Measurements from ENCODE around the gene TRERF1.

DNA sequence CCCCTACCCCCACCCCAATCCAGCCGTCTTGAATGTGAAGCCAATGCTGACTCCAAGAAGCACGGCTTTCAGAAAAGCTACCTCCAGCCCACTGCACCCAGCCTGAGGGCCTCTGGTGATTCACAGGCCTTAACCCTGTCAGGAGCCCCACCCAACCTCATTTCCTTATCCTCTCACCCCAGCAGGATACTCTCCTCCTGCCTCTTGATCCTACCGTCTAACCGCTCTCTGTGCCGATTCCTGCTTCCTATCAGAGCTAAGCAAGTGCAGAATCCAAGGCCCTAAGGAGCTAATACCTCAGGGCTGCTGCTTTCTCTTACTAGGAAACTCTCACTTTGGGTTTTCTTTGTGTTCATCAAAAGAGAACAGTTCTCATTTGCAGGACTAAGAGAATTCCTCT is 47.2 kb downstream of the TRERF1 start:
- TF ChIP-seq, protein P1, sequence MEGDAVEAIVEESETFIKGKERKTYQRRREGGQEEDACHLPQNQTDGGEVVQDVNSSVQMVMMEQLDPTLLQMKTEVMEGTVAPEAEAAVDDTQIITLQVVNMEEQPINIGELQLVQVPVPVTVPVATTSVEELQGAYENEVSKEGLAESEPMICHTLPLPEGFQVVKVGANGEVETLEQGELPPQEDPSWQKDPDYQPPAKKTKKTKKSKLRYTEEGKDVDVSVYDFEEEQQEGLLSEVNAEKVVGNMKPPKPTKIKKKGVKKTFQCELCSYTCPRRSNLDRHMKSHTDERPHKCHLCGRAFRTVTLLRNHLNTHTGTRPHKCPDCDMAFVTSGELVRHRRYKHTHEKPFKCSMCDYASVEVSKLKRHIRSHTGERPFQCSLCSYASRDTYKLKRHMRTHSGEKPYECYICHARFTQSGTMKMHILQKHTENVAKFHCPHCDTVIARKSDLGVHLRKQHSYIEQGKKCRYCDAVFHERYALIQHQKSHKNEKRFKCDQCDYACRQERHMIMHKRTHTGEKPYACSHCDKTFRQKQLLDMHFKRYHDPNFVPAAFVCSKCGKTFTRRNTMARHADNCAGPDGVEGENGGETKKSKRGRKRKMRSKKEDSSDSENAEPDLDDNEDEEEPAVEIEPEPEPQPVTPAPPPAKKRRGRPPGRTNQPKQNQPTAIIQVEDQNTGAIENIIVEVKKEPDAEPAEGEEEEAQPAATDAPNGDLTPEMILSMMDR (IDR thresholded peaks at IDR 0.05): no peak
- no peak for TF ChIP-seq POLR2A (IDR thresholded peaks at IDR 0.05)
